ENCODE results near the gene CCDC47. TPM values are rescaled to one million over a fixed set of nuclear protein-coding genes. Genes with fewer than 3 reads are reported as not detected.

Gene CCDC47
- total RNA-seq, 1 experiment from 2014 or later: 117 TPM

DNA sequence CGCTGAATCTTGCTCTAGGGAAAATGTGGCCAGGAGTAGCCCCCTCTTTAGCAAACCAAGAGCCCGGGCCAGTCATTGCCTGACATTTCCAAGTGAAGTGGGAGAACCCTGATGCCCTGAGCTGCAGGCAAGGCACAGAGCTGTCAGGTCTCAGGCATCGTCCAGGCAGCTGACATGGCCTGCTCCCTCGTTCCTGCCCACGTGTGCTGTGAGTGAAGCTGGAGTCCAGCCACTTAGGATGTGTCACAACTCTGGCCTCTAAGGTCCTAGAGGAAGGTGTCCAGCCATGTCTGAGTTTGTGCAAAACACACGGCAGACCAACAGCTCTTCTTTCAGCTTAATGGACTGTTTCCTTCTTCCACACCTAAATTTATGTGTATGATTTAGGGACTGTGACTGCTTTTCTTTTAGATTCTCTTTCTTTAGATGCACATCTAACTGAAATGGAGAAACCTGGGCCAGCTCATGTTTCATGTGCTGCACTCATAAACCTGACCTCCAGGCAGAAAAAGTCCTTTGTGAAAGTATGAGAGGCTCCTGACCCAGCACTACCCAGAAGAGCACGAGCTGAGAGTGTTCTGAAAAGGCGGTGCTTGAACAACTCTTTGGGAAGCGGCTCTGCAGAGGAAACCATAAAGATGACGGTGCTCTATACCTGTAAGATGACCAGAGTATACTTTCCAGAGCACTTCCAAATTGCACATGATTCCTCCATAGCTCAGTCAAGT, 58.7 kb downstream of the CCDC47 start (continued):
- TF ChIP-seq, protein P1, sequence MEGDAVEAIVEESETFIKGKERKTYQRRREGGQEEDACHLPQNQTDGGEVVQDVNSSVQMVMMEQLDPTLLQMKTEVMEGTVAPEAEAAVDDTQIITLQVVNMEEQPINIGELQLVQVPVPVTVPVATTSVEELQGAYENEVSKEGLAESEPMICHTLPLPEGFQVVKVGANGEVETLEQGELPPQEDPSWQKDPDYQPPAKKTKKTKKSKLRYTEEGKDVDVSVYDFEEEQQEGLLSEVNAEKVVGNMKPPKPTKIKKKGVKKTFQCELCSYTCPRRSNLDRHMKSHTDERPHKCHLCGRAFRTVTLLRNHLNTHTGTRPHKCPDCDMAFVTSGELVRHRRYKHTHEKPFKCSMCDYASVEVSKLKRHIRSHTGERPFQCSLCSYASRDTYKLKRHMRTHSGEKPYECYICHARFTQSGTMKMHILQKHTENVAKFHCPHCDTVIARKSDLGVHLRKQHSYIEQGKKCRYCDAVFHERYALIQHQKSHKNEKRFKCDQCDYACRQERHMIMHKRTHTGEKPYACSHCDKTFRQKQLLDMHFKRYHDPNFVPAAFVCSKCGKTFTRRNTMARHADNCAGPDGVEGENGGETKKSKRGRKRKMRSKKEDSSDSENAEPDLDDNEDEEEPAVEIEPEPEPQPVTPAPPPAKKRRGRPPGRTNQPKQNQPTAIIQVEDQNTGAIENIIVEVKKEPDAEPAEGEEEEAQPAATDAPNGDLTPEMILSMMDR (IDR thresholded peaks at IDR 0.05 in 2 of 3, conservative IDR thresholded peaks at IDR 0.05 in 1 of 3; ENCODE audit: borderline replicate concordance in 1 of 3, insufficient read depth in 1 of 3, low read depth in 2 of 3, low read length in 2 of 3): no peak
- no peak for TF ChIP-seq TCF7L2 (IDR thresholded peaks at IDR 0.05; ENCODE audit: borderline replicate concordance, extremely low read depth, insufficient read depth, insufficient read length)
- no peak for TF ChIP-seq EZH2phosphoT487 (IDR thresholded peaks at IDR 0.05; ENCODE audit: borderline replicate concordance)
- TF ChIP-seq JUND (IDR thresholded peaks at IDR 0.05): no peak
- no peak for TF ChIP-seq ZFX (IDR thresholded peaks at IDR 0.05)
- no peak for TF ChIP-seq RAD21 (IDR thresholded peaks at IDR 0.05; ENCODE audit: low read depth)

DNA sequence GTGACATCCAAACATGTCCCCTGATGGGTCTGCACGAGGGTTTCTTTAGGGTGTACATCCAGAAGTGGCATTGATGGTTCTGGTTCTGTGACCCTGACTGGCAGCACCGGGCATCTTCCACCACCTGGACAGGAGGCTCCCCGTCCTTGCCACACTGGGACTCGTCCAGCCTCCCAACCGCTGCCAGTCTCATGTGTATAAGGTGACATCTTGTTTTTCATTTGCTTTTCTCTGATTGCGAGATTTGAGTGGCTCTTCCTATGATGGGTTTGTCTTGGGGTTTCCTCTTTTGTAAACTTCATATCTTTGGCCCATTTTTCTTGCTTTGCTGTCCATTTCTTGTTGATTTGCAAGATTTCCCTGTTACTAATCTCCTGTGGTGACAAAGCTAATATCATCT, 64.3 kb downstream of the CCDC47 start:
- H3K4me2 ChIP-seq (ENCODE audit: low read length): no peak overlapping the region
- no peaks in the 10 kb centered on the region for H4K20me1 ChIP-seq (ENCODE audit: insufficient read depth)
- no peaks in the 10 kb centered on the region for H3K4me1 ChIP-seq (ENCODE audit: control insufficient read depth in 1 of 2, insufficient read depth in 2 of 2, low read length in 2 of 2)
- no TSS peak for BruUV-seq (replicated peaks)
- H3K79me2 ChIP-seq (ENCODE audit: insufficient read depth, low read length): no peaks in the 10 kb centered on the region
- ChIA-PET POLR2A (no interaction called here), CTCF (interaction anchor here (1.6 kb wide), 1 partner anchor 12 kb away, joined by 5 read pairs; no protein-coding TSS in a partner anchor), RAD21 (ENCODE audit: low non-redundant PET in 1 of 2, low total read pairs in 2 of 2, uncharacterized antibody in 2 of 2, unreplicated experiment in 2 of 2) (no interaction called here)
- no peak overlapping the region for H3K4me3 ChIP-seq (replicated peaks in 1 of 2; ENCODE audit: low read depth in 1 of 2, low read length in 2 of 2)
- peaks cover 0 to 19% of the 10 kb centered on the region in 2 experiments; a peak in 1 of 4 replicates for H3K36me3 ChIP-seq (ENCODE audit: control insufficient read depth in 1 of 2, insufficient read depth in 2 of 2, low read length in 2 of 2)
- ATAC-seq (no peak), DNase-seq (ENCODE audit: low read depth, low spot score) (no peak)
- H3K9ac ChIP-seq (ENCODE audit: low read length): no peak overlapping the region
- no peak overlapping the region for H2AFZ ChIP-seq (ENCODE audit: low read depth, low read length, poor library complexity, severe bottlenecking)
- intact Hi-C loops (cut with micrococcal nuclease): no loop called here
- H3K9me3 ChIP-seq (ENCODE audit: control insufficient read depth in 1 of 2, insufficient read depth in 1 of 2, low read depth in 1 of 2, low read length in 2 of 2): no peaks in the 10 kb centered on the region
- H3K9me2 ChIP-seq (ENCODE audit: insufficient read depth): no peaks in the 10 kb centered on the region
- TF ChIP-seq CEBPB (IDR thresholded peaks at IDR 0.05; ENCODE audit: low read depth) (no peak), ZFX (IDR thresholded peaks at IDR 0.05) (no peak), EZH2phosphoT487 (IDR thresholded peaks at IDR 0.05; ENCODE audit: borderline replicate concordance) (no peak), POLR2A (IDR thresholded peaks at IDR 0.05; ENCODE audit: borderline replicate concordance, extremely low read depth, insufficient read depth, insufficient read length) (no peak), RAD21 (IDR thresholded peaks at IDR 0.05; ENCODE audit: low read depth) (no peak), ZNF274 (IDR thresholded peaks at IDR 0.05; ENCODE audit: low read depth, low read length) (no peak), FOSL1 (IDR thresholded peaks at IDR 0.05; ENCODE audit: low read depth) (no peak), JUND (IDR thresholded peaks at IDR 0.05) (no peak), EGR1 (IDR thresholded peaks at IDR 0.05; ENCODE audit: low read depth) (no peak), SRF (IDR thresholded peaks at IDR 0.05; ENCODE audit: low read depth) (no peak)
- TF ChIP-seq, protein P2, sequence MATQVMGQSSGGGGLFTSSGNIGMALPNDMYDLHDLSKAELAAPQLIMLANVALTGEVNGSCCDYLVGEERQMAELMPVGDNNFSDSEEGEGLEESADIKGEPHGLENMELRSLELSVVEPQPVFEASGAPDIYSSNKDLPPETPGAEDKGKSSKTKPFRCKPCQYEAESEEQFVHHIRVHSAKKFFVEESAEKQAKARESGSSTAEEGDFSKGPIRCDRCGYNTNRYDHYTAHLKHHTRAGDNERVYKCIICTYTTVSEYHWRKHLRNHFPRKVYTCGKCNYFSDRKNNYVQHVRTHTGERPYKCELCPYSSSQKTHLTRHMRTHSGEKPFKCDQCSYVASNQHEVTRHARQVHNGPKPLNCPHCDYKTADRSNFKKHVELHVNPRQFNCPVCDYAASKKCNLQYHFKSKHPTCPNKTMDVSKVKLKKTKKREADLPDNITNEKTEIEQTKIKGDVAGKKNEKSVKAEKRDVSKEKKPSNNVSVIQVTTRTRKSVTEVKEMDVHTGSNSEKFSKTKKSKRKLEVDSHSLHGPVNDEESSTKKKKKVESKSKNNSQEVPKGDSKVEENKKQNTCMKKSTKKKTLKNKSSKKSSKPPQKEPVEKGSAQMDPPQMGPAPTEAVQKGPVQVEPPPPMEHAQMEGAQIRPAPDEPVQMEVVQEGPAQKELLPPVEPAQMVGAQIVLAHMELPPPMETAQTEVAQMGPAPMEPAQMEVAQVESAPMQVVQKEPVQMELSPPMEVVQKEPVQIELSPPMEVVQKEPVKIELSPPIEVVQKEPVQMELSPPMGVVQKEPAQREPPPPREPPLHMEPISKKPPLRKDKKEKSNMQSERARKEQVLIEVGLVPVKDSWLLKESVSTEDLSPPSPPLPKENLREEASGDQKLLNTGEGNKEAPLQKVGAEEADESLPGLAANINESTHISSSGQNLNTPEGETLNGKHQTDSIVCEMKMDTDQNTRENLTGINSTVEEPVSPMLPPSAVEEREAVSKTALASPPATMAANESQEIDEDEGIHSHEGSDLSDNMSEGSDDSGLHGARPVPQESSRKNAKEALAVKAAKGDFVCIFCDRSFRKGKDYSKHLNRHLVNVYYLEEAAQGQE (IDR thresholded peaks at IDR 0.05; ENCODE audit: low read depth): no peak
- TF ChIP-seq, protein P3, sequence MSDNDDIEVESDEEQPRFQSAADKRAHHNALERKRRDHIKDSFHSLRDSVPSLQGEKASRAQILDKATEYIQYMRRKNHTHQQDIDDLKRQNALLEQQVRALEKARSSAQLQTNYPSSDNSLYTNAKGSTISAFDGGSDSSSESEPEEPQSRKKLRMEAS (IDR thresholded peaks at IDR 0.05): no peak
- TF ChIP-seq, protein P4, sequence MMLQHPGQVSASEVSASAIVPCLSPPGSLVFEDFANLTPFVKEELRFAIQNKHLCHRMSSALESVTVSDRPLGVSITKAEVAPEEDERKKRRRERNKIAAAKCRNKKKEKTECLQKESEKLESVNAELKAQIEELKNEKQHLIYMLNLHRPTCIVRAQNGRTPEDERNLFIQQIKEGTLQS (IDR thresholded peaks at IDR 0.05): no peak
- no peaks in the 10 kb centered on the region for H3K27me3 ChIP-seq (ENCODE audit: insufficient read depth, low read length)
- H3K27ac ChIP-seq (ENCODE audit: low read depth, low read length): no peak overlapping the region
